ENCODE measurements around the gene ANKRD40. TPM values are rescaled to one million over a fixed set of nuclear protein-coding genes. Genes with fewer than 3 reads are reported as not detected.

ANKRD40 gene
- total RNA-seq, 1 experiment from 2014 or later, result 33.5 TPM

DNA sequence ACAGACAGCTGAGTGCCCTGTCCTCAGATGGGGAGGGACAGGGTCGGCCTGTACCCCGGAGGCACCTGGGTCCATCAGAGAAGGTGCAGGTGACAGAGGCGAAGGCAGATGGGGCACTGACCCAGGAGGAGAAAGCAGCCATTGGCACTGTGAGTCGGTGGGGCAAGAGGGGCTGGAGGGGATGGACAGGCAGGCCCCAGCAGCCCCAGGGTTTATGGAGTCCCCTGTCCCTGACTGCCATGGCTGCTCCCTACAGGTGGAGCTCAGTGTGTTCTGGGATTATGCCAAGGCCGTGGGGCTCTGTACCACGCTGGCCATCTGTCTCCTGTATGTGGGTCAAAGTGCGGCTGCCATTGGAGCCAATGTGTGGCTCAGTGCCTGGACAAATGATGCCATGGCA lies 32.1 kb downstream of the ANKRD40 start:
- Histone ChIP-seq H3K4me3 (no peak overlapping the region), H3K9me3 (ENCODE audit: insufficient read depth, low read depth) (no peaks in the 10 kb centered on the region), H3K9me2 (ENCODE audit: insufficient read depth) (no peaks in the 10 kb centered on the region), H3K79me2 (ENCODE audit: low read depth) (no peaks in the 10 kb centered on the region), H3K4me1 (replicated peaks; ENCODE audit: insufficient read depth) (peaks cover 16% of the 10 kb centered on the region), H3F3A (ENCODE audit: insufficient read depth, low read depth) (peaks cover 82% of the 10 kb centered on the region), H3K36me3 (ENCODE audit: low read depth) (peaks cover 79% of the 10 kb centered on the region), H3K27me3 (ENCODE audit: insufficient read depth, low read depth) (no peaks in the 10 kb centered on the region), H2AFZ (no peak overlapping the region), H4K20me1 (ENCODE audit: insufficient read depth) (no peaks in the 10 kb centered on the region), H3K27ac (no peak overlapping the region), H3K4me2 (no peak overlapping the region)
- TF ChIP-seq EZH2 (IDR thresholded peaks at IDR 0.05; ENCODE audit: low read depth), result no peak
- TF ChIP-seq, protein P1, sequence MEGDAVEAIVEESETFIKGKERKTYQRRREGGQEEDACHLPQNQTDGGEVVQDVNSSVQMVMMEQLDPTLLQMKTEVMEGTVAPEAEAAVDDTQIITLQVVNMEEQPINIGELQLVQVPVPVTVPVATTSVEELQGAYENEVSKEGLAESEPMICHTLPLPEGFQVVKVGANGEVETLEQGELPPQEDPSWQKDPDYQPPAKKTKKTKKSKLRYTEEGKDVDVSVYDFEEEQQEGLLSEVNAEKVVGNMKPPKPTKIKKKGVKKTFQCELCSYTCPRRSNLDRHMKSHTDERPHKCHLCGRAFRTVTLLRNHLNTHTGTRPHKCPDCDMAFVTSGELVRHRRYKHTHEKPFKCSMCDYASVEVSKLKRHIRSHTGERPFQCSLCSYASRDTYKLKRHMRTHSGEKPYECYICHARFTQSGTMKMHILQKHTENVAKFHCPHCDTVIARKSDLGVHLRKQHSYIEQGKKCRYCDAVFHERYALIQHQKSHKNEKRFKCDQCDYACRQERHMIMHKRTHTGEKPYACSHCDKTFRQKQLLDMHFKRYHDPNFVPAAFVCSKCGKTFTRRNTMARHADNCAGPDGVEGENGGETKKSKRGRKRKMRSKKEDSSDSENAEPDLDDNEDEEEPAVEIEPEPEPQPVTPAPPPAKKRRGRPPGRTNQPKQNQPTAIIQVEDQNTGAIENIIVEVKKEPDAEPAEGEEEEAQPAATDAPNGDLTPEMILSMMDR (conservative IDR thresholded peaks at IDR 0.05), result no peak
- intact Hi-C loops (cut with micrococcal nuclease; ENCODE audit: unreplicated experiment), result no loop called here
- BruUV-seq (replicated peaks), result no TSS peak
- POLR2A ChIA-PET (ENCODE audit: unreplicated experiment), result no interaction called here
- DNase-seq, result no peak
- CTCF ChIA-PET, result no interaction called here

DNA sequence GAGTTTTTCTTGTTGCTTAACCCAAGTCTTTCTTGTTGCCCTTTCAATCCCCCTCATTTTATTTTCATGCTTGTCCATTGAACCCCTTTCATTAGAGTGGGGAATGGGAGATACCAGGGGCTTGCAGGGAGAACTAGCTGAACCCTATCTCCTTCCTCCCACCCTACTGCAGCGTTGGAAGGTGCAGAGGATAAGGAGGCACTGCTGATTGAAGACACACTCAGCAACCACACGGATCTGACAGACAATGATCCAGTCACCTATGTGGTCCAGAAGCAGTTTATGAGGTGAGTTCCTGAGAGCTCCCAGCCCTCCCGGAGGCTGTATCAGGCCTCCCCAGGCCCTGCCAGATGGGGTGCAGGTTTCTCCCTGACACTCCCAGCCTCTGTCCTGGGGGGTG lies 32.5 kb downstream of the ANKRD40 start:
- Histone ChIP-seq H3K9me2 (ENCODE audit: insufficient read depth) (no peaks in the 10 kb centered on the region), H3K79me2 (ENCODE audit: low read depth) (no peaks in the 10 kb centered on the region), H2AFZ (no peak overlapping the region), H3K27ac (no peak overlapping the region), H3K27me3 (ENCODE audit: insufficient read depth, low read depth) (no peaks in the 10 kb centered on the region), H3K9me3 (ENCODE audit: insufficient read depth, low read depth) (no peaks in the 10 kb centered on the region), H3K4me1 (replicated peaks; ENCODE audit: insufficient read depth) (peaks cover 20% of the 10 kb centered on the region), H3F3A (ENCODE audit: insufficient read depth, low read depth) (peaks cover 83% of the 10 kb centered on the region), H3K4me3 (no peak overlapping the region), H3K4me2 (no peak overlapping the region), H4K20me1 (ENCODE audit: insufficient read depth) (no peaks in the 10 kb centered on the region), H3K36me3 (ENCODE audit: low read depth) (peaks cover 78% of the 10 kb centered on the region)
- TF ChIP-seq EZH2 (IDR thresholded peaks at IDR 0.05; ENCODE audit: low read depth), result no peak
- TF ChIP-seq, protein P1 (conservative IDR thresholded peaks at IDR 0.05), result no peak
- no peak for DNase-seq
- no TSS peak for BruUV-seq (replicated peaks)
- CTCF ChIA-PET, result no interaction called here
- POLR2A ChIA-PET (ENCODE audit: unreplicated experiment), result interaction anchor here (0.5 kb wide), 1 partner anchor 11 kb away, joined by 4 read pairs; no protein-coding TSS in a partner anchor
- intact Hi-C loops (cut with micrococcal nuclease; ENCODE audit: unreplicated experiment), result no loop called here

DNA sequence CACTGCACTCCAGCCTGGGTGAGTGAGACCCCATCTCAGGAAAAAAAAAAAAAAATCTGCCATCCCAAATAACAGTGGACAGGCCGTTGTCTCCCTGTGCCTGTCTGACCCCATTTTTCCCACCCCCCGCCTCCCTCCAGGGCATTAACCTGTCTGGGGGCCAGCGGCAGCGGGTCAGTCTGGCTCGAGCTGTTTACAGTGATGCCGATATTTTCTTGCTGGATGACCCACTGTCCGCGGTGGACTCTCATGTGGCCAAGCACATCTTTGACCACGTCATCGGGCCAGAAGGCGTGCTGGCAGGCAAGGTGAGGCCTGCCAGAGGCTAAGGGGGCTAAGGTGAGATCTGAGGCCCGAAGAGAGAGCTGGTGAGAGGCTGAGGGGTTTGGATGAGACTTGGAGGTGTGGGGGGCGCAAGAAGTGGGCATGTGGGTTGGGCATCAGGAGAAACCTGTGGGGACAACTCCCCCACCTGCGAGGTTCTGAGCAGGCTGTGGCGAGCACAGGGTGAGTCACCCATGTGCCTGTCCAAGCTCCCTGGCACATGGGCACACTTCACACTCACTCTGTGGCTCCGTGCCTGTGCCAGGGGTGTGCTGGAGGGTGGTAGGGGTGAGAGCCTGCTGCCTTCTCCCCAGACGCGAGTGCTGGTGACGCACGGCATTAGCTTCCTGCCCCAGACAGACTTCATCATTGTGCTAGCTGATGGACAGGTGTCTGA lies 34.7 kb downstream of the ANKRD40 start:
- no peaks in the 10 kb centered on the region for H3K79me2 ChIP-seq (ENCODE audit: low read depth)
- H2AFZ ChIP-seq, result no peak overlapping the region
- peaks cover 66% of the 10 kb centered on the region for H3K36me3 ChIP-seq (ENCODE audit: low read depth)
- intact Hi-C loops (cut with micrococcal nuclease; ENCODE audit: unreplicated experiment), result no loop called here
- DNase-seq, result no peak
- H3K9me3 ChIP-seq (ENCODE audit: insufficient read depth, low read depth), result no peaks in the 10 kb centered on the region
- no peaks in the 10 kb centered on the region for H4K20me1 ChIP-seq (ENCODE audit: insufficient read depth)
- ChIA-PET POLR2A (ENCODE audit: unreplicated experiment) (no interaction called here), CTCF (interaction anchor here (0.8 to 1.0 kb wide), 2 partner anchors 11 to 36 kb away, joined by 3 read pairs; no protein-coding TSS in a partner anchor)
- H3K9me2 ChIP-seq (ENCODE audit: insufficient read depth), result no peaks in the 10 kb centered on the region
- H3K4me2 ChIP-seq, result no peak overlapping the region
- no peak for TF ChIP-seq EZH2 (IDR thresholded peaks at IDR 0.05; ENCODE audit: low read depth)
- TF ChIP-seq, protein P1 (conservative IDR thresholded peaks at IDR 0.05), result no peak
- H3F3A ChIP-seq (ENCODE audit: insufficient read depth, low read depth), result peaks cover 81% of the 10 kb centered on the region
- BruUV-seq (replicated peaks), result no TSS peak
- H3K4me1 ChIP-seq (replicated peaks; ENCODE audit: insufficient read depth), result peaks cover 41% of the 10 kb centered on the region
- H3K27me3 ChIP-seq (ENCODE audit: insufficient read depth, low read depth), result no peaks in the 10 kb centered on the region
- no peak overlapping the region for H3K27ac ChIP-seq
- no peak overlapping the region for H3K4me3 ChIP-seq

Data from PC-9 (cell line).